ENCODE measurements around the gene MTHFD1.

GRCh38 chr14:64387782-64388532, at the start of gene MTHFD1:
- TF ChIP-seq CTCF (IDR thresholded peaks at IDR 0.05; ENCODE audit: extremely low read depth in 1 of 2, insufficient read depth in 1 of 2, low read depth in 1 of 2, low read length in 2 of 2) (no peak), POLR2A (IDR thresholded peaks at IDR 0.05; ENCODE audit: low read depth, low read length) (peak; percentile 48), MAX (IDR thresholded peaks at IDR 0.05; ENCODE audit: insufficient read depth, insufficient read length) (peak; percentile 97), EZH2 (IDR thresholded peaks at IDR 0.05; ENCODE audit: borderline replicate concordance, low read depth, low read length, severe bottlenecking) (no peak), POLR2AphosphoS5 (IDR thresholded peaks at IDR 0.05; ENCODE audit: insufficient read depth, low read depth, low read length) (peak; percentile 52), JUN (IDR thresholded peaks at IDR 0.05; ENCODE audit: borderline replicate concordance, insufficient read depth, insufficient read length, low read depth) (no peak), MYC (IDR thresholded peaks at IDR 0.05; ENCODE audit: low read depth, low read length) (peak; percentile 97), FOS (IDR thresholded peaks at IDR 0.05; ENCODE audit: borderline replicate concordance, insufficient read depth, low read length) (no peak)

Measured in endothelial cell of umbilical vein (primary cell).